ENCODE results near the gene DDX50.
A peak's percentile ranks its signal among the peaks of the same experiment; 100 is the strongest.
"Not testable (repeated sequence)": the region's sequence is repeated elsewhere in the genome, so short reads cannot be mapped to it uniquely, and the experiment has no call there.

The DDX50 gene

GRCh38 chr10:68902382-68902781, 1.3 kb downstream of the DDX50 start:
- no peak for DNase-seq

GRCh38 chr10:68924593-68924992, 23.5 kb downstream of the DDX50 start:
- DNase-seq: no peak

- DNase-seq: no peak
These were observed 24.4 kb downstream of the DDX50 start for GRCh38 chr10:68925489-68925888.

GRCh38 chr10:68929157-68929556, 28.0 kb downstream of the DDX50 start:
- not testable (repeated sequence) for DNase-seq

- not testable (repeated sequence) for DNase-seq
These were observed 28.8 kb downstream of the DDX50 start for GRCh38 chr10:68929888-68930287.

- not testable (repeated sequence) for DNase-seq
These were observed 31.7 kb downstream of the DDX50 start for GRCh38 chr10:68932860-68933259.

- no peak for DNase-seq
These were observed 33.9 kb downstream of the DDX50 start for GRCh38 chr10:68934994-68935393.

- no peak for DNase-seq
These were observed 37.0 kb downstream of the DDX50 start for GRCh38 chr10:68938117-68938516.

GRCh38 chr10:68938884-68939283, 37.8 kb downstream of the DDX50 start:
- no peak for DNase-seq

- not testable (repeated sequence) for DNase-seq
These were observed 39.8 kb downstream of the DDX50 start for GRCh38 chr10:68940917-68941316.

- no peak for DNase-seq
These were observed 49.5 kb downstream of the DDX50 start for GRCh38 chr10:68950598-68950997.

GRCh38 chr10:68954904-68955303, 53.8 kb downstream of the DDX50 start:
- DNase-seq: no peak

- no peak for DNase-seq
These were observed 54.3 kb downstream of the DDX50 start for GRCh38 chr10:68955355-68955831.

GRCh38 chr10:68955832-68956532, 54.9 kb downstream of the DDX50 start, which contains the start of gene DDX21:
DDX21 (plus strand) TSS chr10:68956170; CDS start chr10:68956226, 56 bp downstream.
- DNase-seq: peak; percentile 49

GRCh38 chr10:68957284-68957615, 56.1 kb downstream of the DDX50 start:
- DNase-seq: no peak

GRCh38 chr10:68957654-68958053, 56.5 kb downstream of the DDX50 start:
- DNase-seq: no peak

- no peak for DNase-seq
These were observed 58.8 kb downstream of the DDX50 start for GRCh38 chr10:68959695-68960527.

- DNase-seq: no peak
These were observed 62.0 kb downstream of the DDX50 start for GRCh38 chr10:68963151-68963550.

- DNase-seq: no peak
These were observed 72.9 kb downstream of the DDX50 start for GRCh38 chr10:68973975-68974374.

GRCh38 chr10:68975936-68976473, 74.9 kb downstream of the DDX50 start:
- not testable (repeated sequence) for DNase-seq

GRCh38 chr10:68979738-68980137, 78.6 kb downstream of the DDX50 start:
- not testable (repeated sequence) for DNase-seq

GRCh38 chr10:68981074-68981473, 80.0 kb downstream of the DDX50 start:
- DNase-seq: no peak

- DNase-seq: no peak
These were observed 81.3 kb downstream of the DDX50 start for GRCh38 chr10:68982389-68982788.

- DNase-seq: no peak
These were observed 86.5 kb downstream of the DDX50 start for GRCh38 chr10:68987611-68988010.

Measured in NCI-H748 treated with DMSO at 0.1 percent for 48 hours (cell line).